Measurements from ENCODE around the gene TAF11L2. TPM values are rescaled to one million over a fixed set of nuclear protein-coding genes. Genes with fewer than 3 reads are reported as not detected.

Gene TAF11L2
- total RNA-seq, 1 experiment from 2014 or later: not detected

DNA sequence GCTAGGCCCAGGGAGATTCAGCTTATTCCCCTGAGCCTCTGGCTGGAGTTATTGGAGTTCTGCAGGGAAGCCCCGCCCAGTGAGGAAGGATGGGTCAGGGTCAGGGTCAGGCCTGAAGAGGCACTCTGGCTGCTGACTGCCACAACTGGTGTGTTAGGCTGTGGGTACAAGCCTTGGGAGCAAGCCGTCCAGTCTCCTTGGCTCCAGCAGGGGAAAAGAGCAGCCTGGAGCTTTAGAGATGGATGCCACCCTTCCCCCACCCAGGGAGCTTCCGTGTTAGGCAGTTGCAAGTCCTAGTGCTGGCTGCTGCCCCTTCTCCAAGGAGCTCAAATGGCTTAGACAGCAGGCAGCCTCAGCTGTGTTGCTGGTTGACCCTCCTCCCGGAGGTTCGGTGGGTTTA is 34.4 kb upstream of the TAF11L2 start:
- Histone ChIP-seq H2BK12ac (ENCODE audit: insufficient read length, low read depth, low read length) (no peak overlapping the region), H3K18ac (ENCODE audit: insufficient read length, low read depth, low read length) (no peak overlapping the region), H3K4me1 (ENCODE audit: insufficient read depth, low read length) (no peaks in the 10 kb centered on the region), H2BK120ac (ENCODE audit: low read depth, low read length, poor library complexity, severe bottlenecking) (no peak overlapping the region), H2AFZ (ENCODE audit: low read length) (no peak overlapping the region), H3K9ac (ENCODE audit: extremely low read depth, insufficient read length, low read length) (no peak overlapping the region), H3K27ac (ENCODE audit: insufficient read length, low read depth, low read length) (no peak overlapping the region), H4K91ac (ENCODE audit: insufficient read length, low read depth, low read length) (no peak overlapping the region), H3K9me3 (ENCODE audit: control insufficient read depth, low read depth, low read length) (no peaks in the 10 kb centered on the region), H3K79me2 (ENCODE audit: insufficient read depth, low read length) (no peaks in the 10 kb centered on the region), H3K79me1 (ENCODE audit: insufficient read depth, low read depth, low read length, poor library complexity, severe bottlenecking) (no peaks in the 10 kb centered on the region), H3K23me2 (ENCODE audit: insufficient read length, low read depth, low read length, poor library complexity, severe bottlenecking) (no peaks in the 10 kb centered on the region), H3K4ac (ENCODE audit: low read depth, low read length) (no peak overlapping the region), H2BK5ac (ENCODE audit: insufficient read length, low read length) (no peak overlapping the region), H2BK15ac (ENCODE audit: low read depth, low read length) (no peak overlapping the region), H2BK20ac (ENCODE audit: low read depth, low read length, poor library complexity, severe bottlenecking) (no peak overlapping the region), H2AK5ac (ENCODE audit: insufficient read length, low read length) (no peak overlapping the region), H4K20me1 (ENCODE audit: control insufficient read depth, insufficient read depth, insufficient read length) (no peaks in the 10 kb centered on the region), H3K27me3 (ENCODE audit: insufficient read depth, low read length) (no peaks in the 10 kb centered on the region), H3T11ph (ENCODE audit: low read length) (no peak overlapping the region), H3K4me2 (ENCODE audit: insufficient read depth, insufficient read length, low read length) (no peak overlapping the region), H4K5ac (ENCODE audit: insufficient read length, low read depth, low read length) (no peak overlapping the region), H4K8ac (replicated peaks; ENCODE audit: insufficient read length, low read depth, low read length) (no peak overlapping the region), H3K23ac (ENCODE audit: insufficient read length, low read depth, low read length) (no peak overlapping the region), H3K14ac (ENCODE audit: insufficient read depth, low read length) (no peak overlapping the region; the same call in 1 of the 2 replicates), H3K56ac (ENCODE audit: insufficient read length, low read depth, low read length) (no peak overlapping the region)
- DNase-seq: no peak
- no CpG with 5 or more reads among the region's 5 CpGs for WGBS (ENCODE audit: extremely low coverage, insufficient read length, low lambda C conversion rate)
- H3K4me1 Mint-ChIP-seq: peaks cover 7 to 15% of the 10 kb centered on the region in 2 experiments
- H3K4me3 Mint-ChIP-seq: no peak overlapping the region
- H3K9me3 Mint-ChIP-seq: peaks cover 4 to 9% of the 10 kb centered on the region in 2 experiments; a peak in 4 of 5 replicates
- peaks cover 0 to 18% (median 4%) of the 10 kb centered on the region in 3 experiments; a peak in 3 of 7 replicates for H3K36me3 Mint-ChIP-seq (ENCODE audit: insufficient read depth in 1 of 3, low read depth in 3 of 3)
- no peaks in the 10 kb centered on the region for H3K27me3 Mint-ChIP-seq (ENCODE audit: low read depth)
- H3K27ac Mint-ChIP-seq: no peak overlapping the region
- TF ChIP-seq, protein P1, sequence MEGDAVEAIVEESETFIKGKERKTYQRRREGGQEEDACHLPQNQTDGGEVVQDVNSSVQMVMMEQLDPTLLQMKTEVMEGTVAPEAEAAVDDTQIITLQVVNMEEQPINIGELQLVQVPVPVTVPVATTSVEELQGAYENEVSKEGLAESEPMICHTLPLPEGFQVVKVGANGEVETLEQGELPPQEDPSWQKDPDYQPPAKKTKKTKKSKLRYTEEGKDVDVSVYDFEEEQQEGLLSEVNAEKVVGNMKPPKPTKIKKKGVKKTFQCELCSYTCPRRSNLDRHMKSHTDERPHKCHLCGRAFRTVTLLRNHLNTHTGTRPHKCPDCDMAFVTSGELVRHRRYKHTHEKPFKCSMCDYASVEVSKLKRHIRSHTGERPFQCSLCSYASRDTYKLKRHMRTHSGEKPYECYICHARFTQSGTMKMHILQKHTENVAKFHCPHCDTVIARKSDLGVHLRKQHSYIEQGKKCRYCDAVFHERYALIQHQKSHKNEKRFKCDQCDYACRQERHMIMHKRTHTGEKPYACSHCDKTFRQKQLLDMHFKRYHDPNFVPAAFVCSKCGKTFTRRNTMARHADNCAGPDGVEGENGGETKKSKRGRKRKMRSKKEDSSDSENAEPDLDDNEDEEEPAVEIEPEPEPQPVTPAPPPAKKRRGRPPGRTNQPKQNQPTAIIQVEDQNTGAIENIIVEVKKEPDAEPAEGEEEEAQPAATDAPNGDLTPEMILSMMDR (conservative IDR thresholded peaks at IDR 0.05): no peak
